GM12872 (cell line): ENCODE measurements around the gene COL5A2.

Source experiments
- CTCF ChIP-seq: IDR thresholded peaks from 3 replicates; pipeline ENCODE4 v1.5.1; 2011; ENCODE audit warnings: low read depth, mild to moderate bottlenecking, low read length, moderate library complexity; ENCODE audit not compliant: insufficient read depth

COL5A2 gene

GRCh38 chr2:189217051-189217450 lies 37.5 kb upstream of the COL5A2 start:
- no peak for TF ChIP-seq CTCF

- TF ChIP-seq CTCF: no peak
Measured at GRCh38 chr2:189214484-189214883, 34.9 kb upstream of the COL5A2 start.

- no peak for TF ChIP-seq CTCF
Measured at GRCh38 chr2:189213250-189213649, 33.7 kb upstream of the COL5A2 start.

GRCh38 chr2:189210250-189211087 lies 30.9 kb upstream of the COL5A2 start:
- TF ChIP-seq CTCF: no peak

- TF ChIP-seq CTCF: no peak
Measured at GRCh38 chr2:189208254-189208653, 28.7 kb upstream of the COL5A2 start.

- TF ChIP-seq CTCF: no peak
Measured at GRCh38 chr2:189204322-189204941, 24.9 kb upstream of the COL5A2 start.

- no peak for TF ChIP-seq CTCF
Measured at GRCh38 chr2:189203177-189203799, 23.7 kb upstream of the COL5A2 start.
